NCI-H774 (cell line): ENCODE measurements around the gene UVRAG.

Experiments used
- DNase-seq: peaks from one replicate; lab custom pipeline; 2025; lab: John Stamatoyannopoulos, UW

The UVRAG gene

GRCh38 chr11:76152741-76153570 is 337.9 kb downstream of the UVRAG start:
- DNase-seq: no peak

GRCh38 chr11:76153571-76153923 is 338.5 kb downstream of the UVRAG start:
- DNase-seq: no peak

- no peak for DNase-seq
Observed at GRCh38 chr11:76155500-76156227, 340.7 kb downstream of the UVRAG start.

- DNase-seq: no peak
Observed at GRCh38 chr11:76156971-76157427, 342.0 kb downstream of the UVRAG start.

- DNase-seq: no peak
Observed at GRCh38 chr11:76157891-76158290, 342.9 kb downstream of the UVRAG start.

GRCh38 chr11:76158394-76159302 is 343.6 kb downstream of the UVRAG start:
- DNase-seq: no peak

- no peak for DNase-seq
Observed at GRCh38 chr11:76159303-76159937, 344.4 kb downstream of the UVRAG start.

GRCh38 chr11:76159983-76160661 is 345.1 kb downstream of the UVRAG start:
- peak; percentile 86 for DNase-seq

- DNase-seq: no peak
Observed at GRCh38 chr11:76160856-76161255, 345.8 kb downstream of the UVRAG start.

- no peak for DNase-seq
Observed at GRCh38 chr11:76161261-76161961, 346.4 kb downstream of the UVRAG start.

- no peak for DNase-seq
Observed at GRCh38 chr11:76162336-76163288, 347.6 kb downstream of the UVRAG start.

GRCh38 chr11:76163289-76163880 is 348.4 kb downstream of the UVRAG start:
- no peak for DNase-seq

GRCh38 chr11:76164081-76164480 is 349.1 kb downstream of the UVRAG start:
- DNase-seq: no peak

- no peak for DNase-seq
Observed at GRCh38 chr11:76164861-76165751, 350.1 kb downstream of the UVRAG start.

GRCh38 chr11:76166314-76166713 is 351.3 kb downstream of the UVRAG start:
- DNase-seq: no peak

- DNase-seq: no peak
Observed at GRCh38 chr11:76167590-76167989, 352.6 kb downstream of the UVRAG start.

GRCh38 chr11:76169473-76169896 is 354.5 kb downstream of the UVRAG start:
- no peak for DNase-seq

GRCh38 chr11:76170468-76170867 is 355.5 kb downstream of the UVRAG start:
- DNase-seq: no peak
